Transverse colon (tissue), 4 donors: Measurements from ENCODE around the gene HPS1. TPM values are rescaled to one million over a fixed set of nuclear protein-coding genes. Genes with fewer than 3 reads are reported as not detected.

Experiments
- DNase-seq: peaks from one replicate; pipeline ENCODE4 v3.0.0-alpha.2; 2019
- H3K27ac ChIP-seq, 4 donors: fragments of 200-600 bp; sonication (generic); 2 replicates each; pipeline ENCODE4 v1.5.1; 2016 to 2018; ENCODE audit warnings: inconsistent platforms in 4 of 4
- H3K27me3 ChIP-seq: fragments of 200-600 bp; sonication (generic); 2 replicates; pipeline ENCODE4 v1.5.1; 2017; ENCODE audit warnings: inconsistent platforms
- H3K36me3 ChIP-seq, 4 donors: fragments of 200-600 bp; sonication (generic); 2 replicates each; pipeline ENCODE4 v1.5.1; 2017 to 2019; ENCODE audit warnings: inconsistent platforms in 4 of 4
- H3K4me1 ChIP-seq, 4 donors: fragments of 200-600 bp; sonication (generic); 2 replicates each; pipeline ENCODE4 v1.5.1; 2017 to 2020; ENCODE audit warnings: inconsistent platforms in 4 of 4
- H3K4me3 ChIP-seq, 4 donors: fragments of 200-600 bp; sonication (generic); 1 replicate in 1 of 4; 2 replicates in 3 of 4; pipeline versions ENCODE4 v1.5.1 to v1.6.1; 2017 to 2019; ENCODE audit warnings: inconsistent platforms in 4 of 4
- H3K9me3 ChIP-seq, 2 donors: fragments of 200-600 bp; sonication (generic); 2 replicates each; pipeline ENCODE4 v1.5.1; 2017 to 2019; ENCODE audit warnings: inconsistent platforms in 2 of 2
- CTCF ChIP-seq, 5 experiments: fragments of 200-600 bp in 3 of 5; fragments of 450-650 bp in 2 of 5; sonication (generic) in 3 of 5; IDR thresholded peaks; 1 replicate in 2 of 5; 2 replicates in 3 of 5; pipeline ENCODE4 v1.5.1; 2016 to 2017; ENCODE audit warnings: antibody characterized with exemption in 5 of 5, inconsistent platforms in 3 of 5, mild to moderate bottlenecking in 2 of 5, moderate library complexity in 1 of 5
- EP300 ChIP-seq: sonication (generic); formaldehyde crosslinking; IDR thresholded peaks from one replicate; pipeline ENCODE4 v1.6.1; 2017; ENCODE audit warnings: antibody characterized with exemption, low read depth
- POLR2A ChIP-seq: fragments of 450-650 bp; IDR thresholded peaks from one replicate; pipeline ENCODE4 v1.6.1; 2016; ENCODE audit warnings: antibody characterized with exemption, mild to moderate bottlenecking, moderate library complexity
- POLR2AphosphoS5 ChIP-seq, 3 donors: sonication (generic); formaldehyde crosslinking; IDR thresholded peaks; one replicate each; pipeline ENCODE4 v1.6.1; 2016; ENCODE audit warnings: antibody characterized with exemption in 3 of 3
- WGBS, 2 donors: methylation state at CpG; one replicate each; pipeline ENCODE4 v1.1.5; 2018; ENCODE audit warnings: low coverage in 1 of 2; 5-methylcytosine and 5-hydroxymethylcytosine counted together
- in situ Hi-C, 4 donors: fragments of 200-750 bp; cut with MboI; loops; one replicate each; pipeline versions ENCODE4 v1.15.0 to v1.15.1; 2017; ENCODE audit warnings: low sequenced_read_pairs in 3 of 4, low pct_ligation_motif_present in 1 of 4, low pct_unique_long_range_greater_than_20kb in 1 of 4
- intact Hi-C: fragments of 100-400 bp; cut with DNase I; formaldehyde crosslinking; loops from one replicate; pipeline ENCODE4 v1.15.1; 2023; ENCODE audit warnings: low total_unique reads
- total RNA-seq, 4 donors: library from RNA; depleted of rRNA; stranded (reverse); fragments of >200 nt; gene quantifications; one replicate each; pipeline ENCODE4 v1.1.0, GENCODE V29; 2016

HPS1 gene
- total RNA-seq, 4 donors from 2014 or later = 62.9 to 160 (median 95.1) TPM

GRCh38 chr10:98380493-98381339, 66.0 kb downstream of the HPS1 start:
- 87 to 90% methylated on average over 2 to 8 of the region's 8 CpGs for WGBS, 2 donors
- H3K27me3 ChIP-seq = no peaks in the 10 kb centered on the region
- no peaks in the 10 kb centered on the region for H3K36me3 ChIP-seq
- H3K9me3 ChIP-seq = no peaks in the 10 kb centered on the region
- H3K4me3 ChIP-seq = no peak overlapping the region
- no peak for DNase-seq
- no peak overlapping the region for H3K27ac ChIP-seq
- no peaks in the 10 kb centered on the region for H3K4me1 ChIP-seq
- in situ Hi-C loops = no loop called here
- intact Hi-C loops = no loop called here
- TF ChIP-seq POLR2AphosphoS5 (IDR thresholded peaks at IDR 0.05) (no peak), EP300 (no peak), POLR2A (no peak)

- in situ Hi-C loops (no loop called here), intact Hi-C loops (no loop called here)
- TF ChIP-seq POLR2A (no peak), EP300 (no peak), POLR2AphosphoS5 (IDR thresholded peaks at IDR 0.05) (no peak), CTCF (IDR thresholded peaks at IDR 0.05) (no peak)
- Histone ChIP-seq H3K9me3 (no peaks in the 10 kb centered on the region), H3K36me3 (no peaks in the 10 kb centered on the region), H3K27me3 (no peaks in the 10 kb centered on the region), H3K4me1 (no peaks in the 10 kb centered on the region), H3K4me3 (no peak overlapping the region), H3K27ac (no peak overlapping the region)
- no peak for DNase-seq
- WGBS, 2 donors = 89% methylated on average over 1 to 4 of the region's 4 CpGs
Observed at GRCh38 chr10:98378722-98379121, 68.0 kb downstream of the HPS1 start.

- no peak overlapping the region for H3K4me3 ChIP-seq
- H3K36me3 ChIP-seq = no peaks in the 10 kb centered on the region
- intact Hi-C loops (no loop called here), in situ Hi-C loops (no loop called here)
- H3K27me3 ChIP-seq = no peaks in the 10 kb centered on the region
- H3K4me1 ChIP-seq = no peaks in the 10 kb centered on the region
- DNase-seq = no peak
- WGBS, 2 donors = 94% methylated on average over 3 of the region's 3 CpGs; no CpG with 5 or more reads in 1 of the 2 donors
- no peak overlapping the region for H3K27ac ChIP-seq
- TF ChIP-seq POLR2A (no peak), EP300 (no peak), POLR2AphosphoS5 (IDR thresholded peaks at IDR 0.05) (no peak), CTCF (IDR thresholded peaks at IDR 0.05) (no peak)
- H3K9me3 ChIP-seq = no peaks in the 10 kb centered on the region
Observed at GRCh38 chr10:98377536-98377935, 69.2 kb downstream of the HPS1 start.

GRCh38 chr10:98377001-98377400, 69.7 kb downstream of the HPS1 start:
- Histone ChIP-seq H3K4me3 (no peak overlapping the region), H3K4me1 (no peaks in the 10 kb centered on the region), H3K27ac (no peak overlapping the region), H3K36me3 (no peaks in the 10 kb centered on the region), H3K27me3 (no peaks in the 10 kb centered on the region), H3K9me3 (no peaks in the 10 kb centered on the region)
- intact Hi-C loops = no loop called here
- no peak for DNase-seq
- TF ChIP-seq POLR2AphosphoS5 (IDR thresholded peaks at IDR 0.05) (no peak), EP300 (no peak), CTCF (IDR thresholded peaks at IDR 0.05) (no peak), POLR2A (no peak)
- in situ Hi-C loops = no loop called here
- WGBS, 2 donors = 94% methylated on average over 2 of the region's 2 CpGs; no CpG with 5 or more reads in 1 of the 2 donors
